Keratinocyte (primary cell): ENCODE data around the gene ESRRB. TPM values are rescaled to one million over a fixed set of nuclear protein-coding genes. Genes with fewer than 3 reads are reported as not detected.

Experiments used
- DNase-seq: peaks from one replicate; pipeline ENCODE4 v3.0.0-alpha.2; 2011; ENCODE audit warnings: low read depth, missing footprints, low spot score
- FAIRE-seq: peaks from 2 replicates; lab custom pipeline; 2011; peaks lifted over from hg19 to GRCh38; lab: Jason Lieb, UNC
- H2AFZ ChIP-seq: 2 replicates; pipeline ENCODE4 v1.6.0; 2012; ENCODE audit warnings: low read length, control low read depth, inconsistent platforms; ENCODE audit not compliant: control insufficient read depth
- H3K27ac ChIP-seq: 2 replicates; pipeline ENCODE4 v1.5.1; 2011; ENCODE audit warnings: low read length; ENCODE audit not compliant: control insufficient read depth, insufficient read depth
- H3K27me3 ChIP-seq: 3 replicates; pipeline ENCODE4 v1.6.0; 2011; ENCODE audit warnings: low read length; ENCODE audit not compliant: control insufficient read depth, insufficient read depth; ENCODE audit errors: extremely low read depth
- H3K36me3 ChIP-seq, 2 experiments: 2 replicates in 1 of 2; 3 replicates in 1 of 2; pipeline ENCODE4 v1.5.1; 2011; ENCODE audit warnings: low read length in 2 of 2, mild to moderate bottlenecking in 1 of 2; ENCODE audit not compliant: control insufficient read depth in 2 of 2, insufficient read depth in 2 of 2; ENCODE audit errors: extremely low read depth in 1 of 2
- H3K4me1 ChIP-seq: 3 replicates; pipeline ENCODE4 v1.5.1; 2011; ENCODE audit warnings: low read length; ENCODE audit not compliant: control insufficient read depth, insufficient read depth; ENCODE audit errors: extremely low read depth
- H3K4me2 ChIP-seq: 3 replicates; pipeline ENCODE4 v1.6.0; 2011; ENCODE audit warnings: low read depth, low read length; ENCODE audit not compliant: control insufficient read depth, insufficient read depth; ENCODE audit errors: extremely low read depth
- H3K4me3 ChIP-seq, 3 experiments: fragments of 200-600 bp in 1 of 3; sonication (generic) in 1 of 3; 2 replicates in 2 of 3; 3 replicates in 1 of 3; pipeline ENCODE4 v1.5.1; 2011 to 2016; ENCODE audit warnings: low read length in 3 of 3, mild to moderate bottlenecking in 3 of 3, control low read depth in 2 of 3, inconsistent platforms in 1 of 3, low read depth in 1 of 3, mixed read lengths in 1 of 3, mixed run types in 1 of 3, moderate library complexity in 1 of 3; ENCODE audit not compliant: control insufficient read depth in 2 of 3, insufficient read depth in 2 of 3; ENCODE audit errors: extremely low read depth in 1 of 3
- H3K79me2 ChIP-seq: 2 replicates; pipeline ENCODE4 v1.6.0; 2012; ENCODE audit warnings: low read length; ENCODE audit not compliant: control insufficient read depth, insufficient read depth
- H3K9ac ChIP-seq: 3 replicates; pipeline ENCODE4 v1.6.0; 2011; ENCODE audit warnings: low read length; ENCODE audit not compliant: control insufficient read depth, insufficient read depth; ENCODE audit errors: extremely low read depth
- H3K9me1 ChIP-seq: 3 replicates; pipeline ENCODE4 v1.6.0; 2011; ENCODE audit warnings: low read length; ENCODE audit not compliant: control insufficient read depth, insufficient read depth; ENCODE audit errors: extremely low read depth
- H3K9me3 ChIP-seq: 2 replicates; pipeline ENCODE4 v1.5.1; 2012; ENCODE audit warnings: low read depth, low read length; ENCODE audit not compliant: control insufficient read depth
- H4K20me1 ChIP-seq: 3 replicates; pipeline ENCODE4 v1.6.0; 2011; ENCODE audit warnings: low read length; ENCODE audit not compliant: control insufficient read depth, insufficient read depth; ENCODE audit errors: extremely low read depth
- EZH2 ChIP-seq: IDR thresholded peaks from one replicate; pipeline ENCODE4 v1.6.1; 2012; ENCODE audit warnings: inconsistent platforms, mild to moderate bottlenecking, low read length, moderate library complexity
- dilution Hi-C: fragments of 300-500 bp; cut with MboI; formaldehyde crosslinking; loops from one replicate; pipeline ENCODE4 v1.7.0; 2020; ENCODE audit warnings: low sequenced_read_pairs; ENCODE audit not compliant: extremely low pct_ligation_motif_present
- polyA plus RNA-seq, 5 experiments: library from polyadenylated mRNA; depleted of rRNA in 3 of 5; stranded (reverse) in 3 of 5; stranded (forward) in 1 of 5; unstranded in 1 of 5; fragments of >200 nt; gene quantifications; 1 replicate in 1 of 5; 2 replicates in 3 of 5; 3 replicates in 1 of 5; pipeline versions ENCODE4 v1.2.1 to v1.2.3, GENCODE V29; 2011 to 2012; ENCODE audit warnings: missing spikeins in 2 of 5, low read depth in 1 of 5, low replicate concordance in 1 of 5
- TF ChIP-seq, protein P1 (sequence below), 3 experiments: IDR thresholded peaks in 1 of 3; conservative IDR thresholded peaks in 1 of 3; optimal IDR thresholded peaks in 1 of 3; 2 replicates in 2 of 3; 3 replicates in 1 of 3; pipeline versions ENCODE3 to v1.5.1; 2011; ENCODE audit warnings: low read length in 3 of 3, mild to moderate bottlenecking in 3 of 3, moderate library complexity in 2 of 3, control low read depth in 1 of 3, inconsistent platforms in 1 of 3; ENCODE audit not compliant: insufficient read depth in 2 of 3; ENCODE audit errors: extremely low read depth in 1 of 3

ESRRB gene
- polyA plus RNA-seq, 1 donor (not counting 4 experiments of a cell fraction or from before 2014, with no cell fraction given) = 0.01 TPM

DNA sequence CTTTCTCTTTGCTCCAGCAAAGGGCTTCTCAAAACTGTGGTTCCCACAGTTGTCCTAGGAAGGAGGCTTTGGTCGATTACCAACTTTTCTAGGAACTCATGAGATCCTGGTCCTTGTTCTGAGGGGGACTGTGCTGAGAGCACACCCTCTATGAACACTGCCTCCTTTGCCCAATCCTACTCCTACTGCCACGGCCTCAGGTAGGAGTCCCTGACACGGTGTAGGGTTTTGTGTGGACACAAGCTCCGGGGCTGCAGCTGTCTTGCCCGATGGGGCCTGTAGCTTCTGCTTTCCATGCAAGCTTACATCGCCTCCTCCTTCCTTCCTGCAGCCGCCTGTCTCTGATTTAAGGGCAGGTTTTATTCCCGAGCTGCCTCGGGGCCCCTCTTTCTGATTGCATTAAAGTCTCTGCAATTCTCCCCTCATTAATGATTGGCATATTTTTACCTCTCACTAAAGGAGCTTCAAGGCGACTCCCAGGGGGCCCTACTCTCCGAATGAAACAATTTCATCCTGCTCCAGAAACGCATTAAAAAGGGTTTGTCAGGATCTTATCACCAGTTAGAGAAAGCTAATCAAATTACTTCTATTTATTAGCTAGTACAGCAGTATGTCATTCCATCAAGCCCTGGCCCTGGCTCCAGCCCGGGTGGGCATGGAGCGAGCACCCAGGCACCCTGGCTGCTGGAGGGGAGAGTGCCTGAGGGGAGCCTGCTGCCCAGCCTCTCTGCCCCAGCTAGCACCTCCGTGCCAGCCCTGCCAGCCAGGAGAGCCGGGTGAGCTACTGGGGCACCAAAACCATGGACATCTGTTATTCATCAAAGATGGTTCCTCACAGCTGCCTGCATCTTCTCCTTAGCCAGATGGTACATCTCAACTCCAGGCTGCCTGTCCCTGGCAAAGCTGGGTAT is 38.0 kb upstream of the ESRRB start:
- Histone ChIP-seq H3K9me1 (no peaks in the 10 kb centered on the region), H3K4me2 (peak overlapping the region; percentile 35), H3K4me3 (peak overlapping the region in 2 of 3 experiments; percentile 1 to 56), H3K4me1 (no peaks in the 10 kb centered on the region), H3K27ac (no peak overlapping the region), H3K79me2 (no peaks in the 10 kb centered on the region), H3K36me3 (no peaks in the 10 kb centered on the region), H3K9ac (no peak overlapping the region), H3K9me3 (no peaks in the 10 kb centered on the region), H2AFZ (peak overlapping the region; percentile 70), H4K20me1 (no peaks in the 10 kb centered on the region), H3K27me3 (peaks cover 7% of the 10 kb centered on the region)
- FAIRE-seq (no peak), DNase-seq (no peak)
- no peak for TF ChIP-seq EZH2
- TF ChIP-seq, protein P1, sequence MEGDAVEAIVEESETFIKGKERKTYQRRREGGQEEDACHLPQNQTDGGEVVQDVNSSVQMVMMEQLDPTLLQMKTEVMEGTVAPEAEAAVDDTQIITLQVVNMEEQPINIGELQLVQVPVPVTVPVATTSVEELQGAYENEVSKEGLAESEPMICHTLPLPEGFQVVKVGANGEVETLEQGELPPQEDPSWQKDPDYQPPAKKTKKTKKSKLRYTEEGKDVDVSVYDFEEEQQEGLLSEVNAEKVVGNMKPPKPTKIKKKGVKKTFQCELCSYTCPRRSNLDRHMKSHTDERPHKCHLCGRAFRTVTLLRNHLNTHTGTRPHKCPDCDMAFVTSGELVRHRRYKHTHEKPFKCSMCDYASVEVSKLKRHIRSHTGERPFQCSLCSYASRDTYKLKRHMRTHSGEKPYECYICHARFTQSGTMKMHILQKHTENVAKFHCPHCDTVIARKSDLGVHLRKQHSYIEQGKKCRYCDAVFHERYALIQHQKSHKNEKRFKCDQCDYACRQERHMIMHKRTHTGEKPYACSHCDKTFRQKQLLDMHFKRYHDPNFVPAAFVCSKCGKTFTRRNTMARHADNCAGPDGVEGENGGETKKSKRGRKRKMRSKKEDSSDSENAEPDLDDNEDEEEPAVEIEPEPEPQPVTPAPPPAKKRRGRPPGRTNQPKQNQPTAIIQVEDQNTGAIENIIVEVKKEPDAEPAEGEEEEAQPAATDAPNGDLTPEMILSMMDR (optimal IDR thresholded peaks at IDR 0.05 in 1 of 3, IDR thresholded peaks at IDR 0.05 in 1 of 3, conservative IDR thresholded peaks at IDR 0.05 in 1 of 3; ENCODE audit: extremely low read depth in 1 of 3, insufficient read depth in 2 of 3, low read length in 3 of 3) = no peak
- dilution Hi-C loops = no loop called here

DNA sequence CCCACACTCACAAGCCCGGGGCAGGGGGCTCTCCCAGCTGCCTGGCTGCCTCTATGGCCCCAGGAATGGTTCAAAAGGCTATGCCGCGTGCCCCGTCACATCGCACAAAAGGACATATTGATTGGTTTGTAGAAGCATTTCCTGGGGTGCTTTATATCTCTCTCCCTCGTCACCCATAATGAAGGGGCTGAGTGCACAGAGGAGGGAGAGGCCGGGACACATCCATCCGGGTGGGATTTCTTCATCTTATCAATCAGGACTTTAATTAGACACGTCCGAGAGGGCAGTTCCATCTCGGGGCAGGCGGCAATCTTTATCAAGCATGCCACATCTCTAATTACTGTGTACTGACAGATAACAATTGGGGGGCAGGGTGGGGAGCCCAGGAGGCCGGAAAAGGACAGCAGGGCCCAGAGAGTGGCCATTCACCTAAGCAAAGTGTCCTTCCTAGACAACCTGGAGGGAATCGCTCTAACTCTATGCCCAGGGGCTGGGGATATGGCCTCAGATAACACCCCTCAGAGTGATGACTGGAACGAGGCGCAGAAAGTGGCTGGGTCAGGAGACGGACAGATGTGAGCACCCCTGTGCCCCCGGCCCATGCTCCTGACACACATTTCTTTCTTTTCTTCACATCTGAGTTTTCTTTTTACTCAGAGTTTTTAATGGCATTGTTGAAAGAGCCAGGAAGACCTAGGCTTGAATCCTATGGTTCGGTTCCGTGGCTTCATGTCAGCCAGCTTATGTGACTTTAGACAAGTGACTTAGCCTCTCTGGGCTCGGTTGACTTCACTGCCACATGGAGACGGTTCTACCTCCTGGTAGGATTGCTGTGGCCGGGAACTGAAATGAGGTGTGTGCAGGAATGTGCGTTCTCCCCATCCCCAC is 36.0 kb upstream of the ESRRB start:
- Histone ChIP-seq H2AFZ (no peak overlapping the region), H4K20me1 (no peaks in the 10 kb centered on the region), H3K4me2 (no peak overlapping the region), H3K4me1 (no peaks in the 10 kb centered on the region), H3K27me3 (peaks cover 7% of the 10 kb centered on the region), H3K4me3 (no peak overlapping the region), H3K27ac (no peak overlapping the region), H3K9me3 (no peaks in the 10 kb centered on the region), H3K36me3 (no peaks in the 10 kb centered on the region), H3K9ac (no peak overlapping the region), H3K79me2 (no peaks in the 10 kb centered on the region), H3K9me1 (no peaks in the 10 kb centered on the region)
- DNase-seq (no peak), FAIRE-seq (no peak)
- TF ChIP-seq, protein P1 (optimal IDR thresholded peaks at IDR 0.05 in 1 of 3, IDR thresholded peaks at IDR 0.05 in 1 of 3, conservative IDR thresholded peaks at IDR 0.05 in 1 of 3; ENCODE audit: extremely low read depth in 1 of 3, insufficient read depth in 2 of 3, low read length in 3 of 3) = no peak
- TF ChIP-seq EZH2 = no peak
- dilution Hi-C loops = no loop called here
